ENCODE results near the gene AURKAIP1.

- no peak for TF ChIP-seq POLR2A (IDR thresholded peaks at IDR 0.05; ENCODE audit: low read depth, low read length)
- no peak for TF ChIP-seq POU2F2 (IDR thresholded peaks at IDR 0.05; ENCODE audit: low read depth, low read length)
- no peak for TF ChIP-seq POLR2AphosphoS5 (IDR thresholded peaks at IDR 0.05; ENCODE audit: low read depth, low read length)
- no peak for TF ChIP-seq SPI1 (IDR thresholded peaks at IDR 0.05; ENCODE audit: low read depth, low read length)
- TF ChIP-seq TAF1 (IDR thresholded peaks at IDR 0.05; ENCODE audit: low read depth, low read length), result no peak
Observed at GRCh38 chr1:1407636-1408318, 32.8 kb upstream of the AURKAIP1 start.
